ENCODE results near the gene RNF113B.

RNF113B gene

GRCh38 chr13:98223741-98224140, 46.7 kb upstream of the RNF113B start:
- Histone ChIP-seq H2AFZ (ENCODE audit: low read depth) (no peak overlapping the region), H3K4me3 (IDR thresholded peaks at IDR 0.05; ENCODE audit: insufficient read depth, low read depth, low read length) (no peak overlapping the region), H3K27me3 (ENCODE audit: insufficient read depth, low read depth) (no peaks in the 10 kb centered on the region), H3K9ac (no peak overlapping the region), H3K4me1 (ENCODE audit: low read depth, poor library complexity, severe bottlenecking) (no peaks in the 10 kb centered on the region), H3K79me2 (ENCODE audit: insufficient read depth, low read depth) (no peaks in the 10 kb centered on the region), H3K27ac (no peak overlapping the region), H3K4me2 (no peak overlapping the region), H4K20me1 (ENCODE audit: insufficient read depth) (no peaks in the 10 kb centered on the region), H3K36me3 (ENCODE audit: insufficient read depth) (no peaks in the 10 kb centered on the region)
- no peak for TF ChIP-seq CTCF (conservative IDR thresholded peaks at IDR 0.05; ENCODE audit: low read depth, low read length)

- Histone ChIP-seq H3K36me3 (ENCODE audit: insufficient read depth) (no peaks in the 10 kb centered on the region), H3K4me1 (ENCODE audit: low read depth, poor library complexity, severe bottlenecking) (no peaks in the 10 kb centered on the region), H3K79me2 (ENCODE audit: insufficient read depth, low read depth) (no peaks in the 10 kb centered on the region), H3K4me2 (no peak overlapping the region), H3K27ac (no peak overlapping the region), H3K4me3 (IDR thresholded peaks at IDR 0.05; ENCODE audit: insufficient read depth, low read depth, low read length) (no peak overlapping the region), H4K20me1 (ENCODE audit: insufficient read depth) (no peaks in the 10 kb centered on the region), H2AFZ (ENCODE audit: low read depth) (no peak overlapping the region), H3K9ac (no peak overlapping the region), H3K27me3 (ENCODE audit: insufficient read depth, low read depth) (no peaks in the 10 kb centered on the region)
- no peak for TF ChIP-seq CTCF (conservative IDR thresholded peaks at IDR 0.05; ENCODE audit: low read depth, low read length)
Observed at GRCh38 chr13:98222816-98223215, 45.7 kb upstream of the RNF113B start.

- Histone ChIP-seq H3K27ac (no peak overlapping the region), H3K4me2 (no peak overlapping the region), H3K4me3 (IDR thresholded peaks at IDR 0.05; ENCODE audit: insufficient read depth, low read depth, low read length) (no peak overlapping the region), H2AFZ (ENCODE audit: low read depth) (no peak overlapping the region), H4K20me1 (ENCODE audit: insufficient read depth) (no peaks in the 10 kb centered on the region), H3K9ac (no peak overlapping the region), H3K27me3 (ENCODE audit: insufficient read depth, low read depth) (no peaks in the 10 kb centered on the region), H3K79me2 (ENCODE audit: insufficient read depth, low read depth) (no peaks in the 10 kb centered on the region), H3K36me3 (ENCODE audit: insufficient read depth) (no peaks in the 10 kb centered on the region), H3K4me1 (ENCODE audit: low read depth, poor library complexity, severe bottlenecking) (no peaks in the 10 kb centered on the region)
- TF ChIP-seq CTCF (conservative IDR thresholded peaks at IDR 0.05; ENCODE audit: low read depth, low read length) = no peak
Observed at GRCh38 chr13:98222081-98222554, 45.0 kb upstream of the RNF113B start.

GRCh38 chr13:98221234-98221633, 44.2 kb upstream of the RNF113B start:
- Histone ChIP-seq H3K36me3 (ENCODE audit: insufficient read depth) (no peaks in the 10 kb centered on the region), H3K4me3 (IDR thresholded peaks at IDR 0.05; ENCODE audit: insufficient read depth, low read depth, low read length) (no peak overlapping the region), H3K4me2 (no peak overlapping the region), H3K9ac (no peak overlapping the region), H3K27me3 (ENCODE audit: insufficient read depth, low read depth) (no peaks in the 10 kb centered on the region), H3K4me1 (ENCODE audit: low read depth, poor library complexity, severe bottlenecking) (no peaks in the 10 kb centered on the region), H3K27ac (no peak overlapping the region), H3K79me2 (ENCODE audit: insufficient read depth, low read depth) (no peaks in the 10 kb centered on the region), H4K20me1 (ENCODE audit: insufficient read depth) (no peaks in the 10 kb centered on the region), H2AFZ (ENCODE audit: low read depth) (no peak overlapping the region)
- no peak for TF ChIP-seq CTCF (conservative IDR thresholded peaks at IDR 0.05; ENCODE audit: low read depth, low read length)
